SK-N-SH treated with all-trans-retinoic acid at 6 μM for 48 hours (cell line): ENCODE data around the gene SDK1.

ENCODE experiments used
- ARNTL ChIP-seq: fragments of 450-650 bp; formaldehyde crosslinking; IDR thresholded peaks from 2 replicates; pipeline ENCODE4 v1.5.0; 2020; ENCODE audit warnings: low read depth, mild to moderate bottlenecking, moderate library complexity, borderline replicate concordance
- CSDC2 ChIP-seq: fragments of 250-450 bp; sonication (Bioruptor Pico); IDR thresholded peaks from 2 replicates; pipeline ENCODE4 v1.5.0; 2020; ENCODE audit warnings: mild to moderate bottlenecking, moderate library complexity
- ZNF8 ChIP-seq: fragments of 450-650 bp; formaldehyde crosslinking; IDR thresholded peaks from 2 replicates; pipeline ENCODE4 v1.5.0; 2020; ENCODE audit warnings: mild to moderate bottlenecking, moderate library complexity

GRCh38 chr7:4240520-4241303 is 939.7 kb downstream of the SDK1 start:
- TF ChIP-seq ZNF8 (CRISPR knock-in tag) (no peak), CSDC2 (CRISPR knock-in tag) (no peak), ARNTL (CRISPR knock-in tag) (no peak)
